ENCODE measurements around the gene YKT6.
A peak's percentile ranks its signal among the peaks of the same experiment; 100 is the strongest.

DNA sequence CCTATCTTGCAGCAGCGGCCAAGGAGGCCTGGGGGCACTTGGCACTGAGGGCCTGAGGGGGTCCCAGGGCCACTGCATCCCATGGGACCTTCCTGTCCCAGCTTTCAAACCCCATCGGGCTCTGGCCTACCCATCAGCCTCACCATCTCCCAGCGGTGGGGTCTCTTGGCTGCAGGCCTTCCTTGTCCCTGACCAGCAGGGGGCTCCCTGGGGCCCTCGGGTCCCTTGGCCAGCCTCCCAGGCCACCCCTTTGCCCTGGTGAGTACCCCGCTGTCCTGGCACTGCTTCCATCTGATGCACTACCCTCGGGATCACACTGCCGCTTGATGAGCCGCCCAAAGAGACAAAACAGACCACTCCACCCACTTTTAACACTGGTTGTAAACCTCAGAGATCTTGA is 43.5 kb downstream of the YKT6 start:
- TF ChIP-seq, protein P1, sequence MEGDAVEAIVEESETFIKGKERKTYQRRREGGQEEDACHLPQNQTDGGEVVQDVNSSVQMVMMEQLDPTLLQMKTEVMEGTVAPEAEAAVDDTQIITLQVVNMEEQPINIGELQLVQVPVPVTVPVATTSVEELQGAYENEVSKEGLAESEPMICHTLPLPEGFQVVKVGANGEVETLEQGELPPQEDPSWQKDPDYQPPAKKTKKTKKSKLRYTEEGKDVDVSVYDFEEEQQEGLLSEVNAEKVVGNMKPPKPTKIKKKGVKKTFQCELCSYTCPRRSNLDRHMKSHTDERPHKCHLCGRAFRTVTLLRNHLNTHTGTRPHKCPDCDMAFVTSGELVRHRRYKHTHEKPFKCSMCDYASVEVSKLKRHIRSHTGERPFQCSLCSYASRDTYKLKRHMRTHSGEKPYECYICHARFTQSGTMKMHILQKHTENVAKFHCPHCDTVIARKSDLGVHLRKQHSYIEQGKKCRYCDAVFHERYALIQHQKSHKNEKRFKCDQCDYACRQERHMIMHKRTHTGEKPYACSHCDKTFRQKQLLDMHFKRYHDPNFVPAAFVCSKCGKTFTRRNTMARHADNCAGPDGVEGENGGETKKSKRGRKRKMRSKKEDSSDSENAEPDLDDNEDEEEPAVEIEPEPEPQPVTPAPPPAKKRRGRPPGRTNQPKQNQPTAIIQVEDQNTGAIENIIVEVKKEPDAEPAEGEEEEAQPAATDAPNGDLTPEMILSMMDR (IDR thresholded peaks at IDR 0.05; ENCODE audit: borderline replicate concordance, extremely low read depth, low read length, poor library complexity, severe bottlenecking), result peak; percentile 54
- TF ChIP-seq EZH2 (IDR thresholded peaks at IDR 0.05; ENCODE audit: borderline replicate concordance, low read depth, low read length, severe bottlenecking), result no peak

Measured in DND-41 (cell line).